ENCODE data around the gene WDR37. TPM values are rescaled to one million over a fixed set of nuclear protein-coding genes. Genes with fewer than 3 reads are reported as not detected.
"Not testable (repeated sequence)": the region's sequence is repeated elsewhere in the genome, so short reads cannot be mapped to it uniquely, and the experiment has no call there.

Gene WDR37
- total RNA-seq, 1 experiment from 2014 or later, result 8.4 TPM

DNA sequence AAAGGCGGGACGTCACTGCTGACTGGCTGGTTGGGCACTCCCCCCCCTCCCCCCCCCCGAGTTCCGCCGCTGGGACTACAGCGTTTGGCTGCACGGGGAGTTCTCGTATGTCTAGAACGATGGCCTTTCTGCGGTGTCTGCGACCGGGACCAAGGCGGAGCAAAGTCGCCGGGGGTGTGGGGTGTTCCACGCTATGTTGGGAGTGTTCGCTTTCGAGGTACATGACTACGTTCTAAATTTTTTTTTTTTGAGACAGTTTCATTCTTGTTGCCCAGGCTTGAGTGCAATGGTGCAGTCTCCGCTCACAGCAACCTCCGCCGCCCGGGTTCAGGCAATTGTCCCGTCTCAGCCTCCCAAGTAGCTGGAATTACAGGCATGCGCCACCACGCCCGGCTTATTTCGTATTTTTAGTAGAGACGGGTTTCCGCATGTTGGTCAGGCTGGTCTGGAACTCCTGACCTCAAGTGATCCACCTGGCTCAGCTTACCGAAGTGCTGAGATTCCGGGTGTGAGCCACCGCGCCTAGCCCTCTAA, 6.7 kb upstream of the WDR37 start:
- Histone ChIP-seq H3K4me3 (ENCODE audit: insufficient read depth, low read depth, low read length) (peak overlapping the region; percentile 91), H3K27me3 (ENCODE audit: control insufficient read depth, insufficient read depth, low read length) (no peaks in the 10 kb centered on the region)
- no peak for DNase-seq

DNA sequence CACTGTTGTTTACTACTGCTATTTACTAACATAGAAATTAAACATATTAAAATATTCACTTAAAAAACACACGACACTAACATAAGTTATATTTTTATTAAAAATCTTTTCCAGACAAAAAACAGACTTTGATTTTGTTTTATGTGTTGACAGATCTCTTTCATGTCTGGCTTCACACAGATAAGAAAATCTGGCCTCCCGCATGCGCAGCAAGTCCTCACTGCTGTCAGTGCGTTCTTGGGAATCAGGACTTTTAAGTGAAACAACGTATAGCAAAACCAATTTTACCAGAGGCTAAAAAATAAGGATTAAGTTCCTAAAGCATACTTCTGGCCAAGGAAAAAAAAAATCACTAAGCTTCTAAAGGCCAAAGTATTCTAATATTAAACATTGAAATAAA, 6.0 kb upstream of the WDR37 start:
- Histone ChIP-seq H3K36me3 (replicated peaks; ENCODE audit: control insufficient read depth, insufficient read depth, low read length) (peaks cover 8% of the 10 kb centered on the region), H3K4me3 (ENCODE audit: insufficient read depth, low read depth, low read length) (peak overlapping the region; percentile 91), H3K27me3 (ENCODE audit: control insufficient read depth, insufficient read depth, low read length) (no peaks in the 10 kb centered on the region)
- no peak for DNase-seq

More for the DNA sequence above, 6.7 kb upstream of the WDR37 start:
- peaks cover 6% of the 10 kb centered on the region for H3K36me3 ChIP-seq (replicated peaks; ENCODE audit: control insufficient read depth, insufficient read depth, low read length)

DNA sequence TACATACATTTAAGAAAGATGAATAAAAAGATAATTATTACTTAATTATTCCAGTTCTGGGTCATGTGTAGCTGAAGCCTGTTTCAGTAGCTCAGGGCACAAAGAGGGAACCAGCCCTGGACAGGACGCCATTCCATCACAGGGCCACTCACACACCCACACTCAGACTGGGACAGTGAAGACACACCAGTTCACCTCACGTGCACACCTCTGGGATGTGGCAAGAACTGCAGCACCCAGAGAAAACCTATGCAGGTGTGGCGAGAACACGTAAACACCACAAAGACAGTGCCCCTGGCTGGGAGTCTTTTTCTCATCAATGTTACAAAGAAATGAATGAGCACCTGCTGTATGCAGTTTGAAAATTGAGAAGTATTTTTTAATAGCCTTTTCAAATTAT, 5.6 kb upstream of the WDR37 start:
- Histone ChIP-seq H3K27me3 (ENCODE audit: control insufficient read depth, insufficient read depth, low read length) (no peaks in the 10 kb centered on the region), H3K36me3 (replicated peaks; ENCODE audit: control insufficient read depth, insufficient read depth, low read length) (peaks cover 8% of the 10 kb centered on the region), H3K4me3 (ENCODE audit: insufficient read depth, low read depth, low read length) (no peak overlapping the region)
- peak; percentile 66 for DNase-seq

DNA sequence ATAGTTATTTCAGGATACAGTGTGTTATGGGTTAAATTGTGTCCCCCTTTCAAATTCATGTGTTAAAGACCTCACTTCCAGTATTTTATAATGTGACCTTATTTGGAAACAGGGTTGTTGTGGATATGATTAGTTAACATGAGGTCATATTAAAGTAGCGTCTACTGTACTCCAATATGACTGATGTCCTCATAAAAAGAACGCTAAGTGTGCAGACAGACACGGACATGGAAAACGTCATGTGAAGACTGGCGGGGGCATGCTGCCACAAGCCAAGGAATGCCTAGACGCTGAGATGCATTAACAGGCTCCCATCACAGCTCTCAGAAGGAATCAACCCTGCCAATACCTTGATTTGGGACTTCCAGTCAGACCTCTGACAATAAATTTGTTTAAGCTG, 1.5 kb upstream of the WDR37 start:
- DNase-seq, result no peak
- Histone ChIP-seq H3K36me3 (replicated peaks; ENCODE audit: control insufficient read depth, insufficient read depth, low read length) (peaks cover 8% of the 10 kb centered on the region), H3K4me3 (ENCODE audit: insufficient read depth, low read depth, low read length) (no peak overlapping the region), H3K27me3 (ENCODE audit: control insufficient read depth, insufficient read depth, low read length) (no peaks in the 10 kb centered on the region)

DNA sequence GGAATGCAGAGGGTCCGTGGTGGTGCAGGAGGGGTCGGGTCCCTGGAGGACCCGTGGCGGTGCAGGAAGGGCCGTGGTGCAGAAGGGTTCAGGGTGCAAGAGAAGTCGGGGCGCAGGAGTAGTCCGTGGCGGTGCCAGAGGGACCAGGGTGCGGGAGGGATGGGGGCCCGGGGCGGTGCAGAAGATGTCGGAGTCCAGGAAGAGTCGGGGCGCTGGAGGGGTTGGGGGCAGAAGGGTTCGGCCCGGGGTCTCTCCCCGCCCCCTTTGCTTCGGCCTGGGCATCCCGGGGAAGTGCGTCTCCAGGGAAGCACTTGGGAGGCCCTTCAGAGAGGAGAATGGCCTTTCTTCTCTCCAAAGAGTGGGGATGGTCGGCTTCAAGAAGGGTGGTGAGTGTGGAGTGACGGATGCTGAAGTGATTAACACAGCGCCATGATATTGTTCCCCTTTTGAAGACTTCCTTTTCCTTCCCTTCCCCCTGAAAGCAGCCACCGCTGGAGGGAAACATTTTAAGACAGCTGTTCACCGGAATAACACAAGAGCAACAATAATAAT, 997 bp downstream of the WDR37 start:
- Histone ChIP-seq H3K27me3 (ENCODE audit: control insufficient read depth, insufficient read depth, low read length) (no peaks in the 10 kb centered on the region), H3K4me3 (ENCODE audit: insufficient read depth, low read depth, low read length) (peak overlapping the region; percentile 94), H3K36me3 (replicated peaks; ENCODE audit: control insufficient read depth, insufficient read depth, low read length) (peaks cover 8% of the 10 kb centered on the region)
- DNase-seq, result peak; percentile 68

DNA sequence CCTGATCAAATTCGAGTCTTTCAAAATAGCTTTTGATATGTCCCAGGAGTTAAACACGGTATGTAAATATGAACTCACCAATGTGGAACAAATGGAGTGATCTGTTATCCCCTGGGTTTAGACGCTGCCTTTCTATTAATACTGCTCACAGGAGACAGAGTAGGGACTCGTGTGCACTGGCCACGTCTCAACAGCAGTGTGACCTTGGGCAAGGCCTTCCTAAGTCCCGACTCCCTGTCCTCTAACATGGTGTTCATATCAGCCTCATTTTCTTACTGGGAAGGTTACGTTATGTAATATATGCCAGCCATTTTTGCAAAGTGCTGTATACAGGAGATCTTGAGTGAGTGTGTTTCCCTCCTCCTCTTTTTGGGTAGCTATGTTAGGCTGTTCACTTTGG, 1.8 kb downstream of the WDR37 start:
- Histone ChIP-seq H3K27me3 (ENCODE audit: control insufficient read depth, insufficient read depth, low read length) (no peaks in the 10 kb centered on the region), H3K36me3 (replicated peaks; ENCODE audit: control insufficient read depth, insufficient read depth, low read length) (peaks cover 5% of the 10 kb centered on the region), H3K4me3 (ENCODE audit: insufficient read depth, low read depth, low read length) (no peak overlapping the region)
- DNase-seq, result no peak

DNA sequence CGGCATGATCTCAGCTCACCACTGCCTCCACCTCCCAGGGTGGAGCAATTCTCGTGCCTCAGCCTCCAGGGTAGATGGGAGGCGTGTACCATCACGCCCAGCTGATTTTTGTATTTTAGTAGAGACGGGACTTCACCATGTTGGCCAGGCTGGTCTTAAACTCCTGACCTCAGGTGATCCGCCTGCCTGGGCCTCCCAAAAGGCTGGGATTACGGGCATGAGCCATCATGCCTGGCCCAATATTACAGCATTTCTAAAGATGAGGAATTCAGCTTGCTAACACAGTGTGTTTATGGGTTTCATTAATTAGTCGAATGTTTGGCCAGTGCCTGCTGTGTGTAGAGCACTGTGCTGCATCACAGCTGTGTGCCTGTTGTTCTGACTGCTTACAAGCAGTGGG, 3.7 kb downstream of the WDR37 start:
- no peak for DNase-seq
- Histone ChIP-seq H3K4me3 (ENCODE audit: insufficient read depth, low read depth, low read length) (no peak overlapping the region), H3K36me3 (replicated peaks; ENCODE audit: control insufficient read depth, insufficient read depth, low read length) (no peaks in the 10 kb centered on the region), H3K27me3 (ENCODE audit: control insufficient read depth, insufficient read depth, low read length) (no peaks in the 10 kb centered on the region)

DNA sequence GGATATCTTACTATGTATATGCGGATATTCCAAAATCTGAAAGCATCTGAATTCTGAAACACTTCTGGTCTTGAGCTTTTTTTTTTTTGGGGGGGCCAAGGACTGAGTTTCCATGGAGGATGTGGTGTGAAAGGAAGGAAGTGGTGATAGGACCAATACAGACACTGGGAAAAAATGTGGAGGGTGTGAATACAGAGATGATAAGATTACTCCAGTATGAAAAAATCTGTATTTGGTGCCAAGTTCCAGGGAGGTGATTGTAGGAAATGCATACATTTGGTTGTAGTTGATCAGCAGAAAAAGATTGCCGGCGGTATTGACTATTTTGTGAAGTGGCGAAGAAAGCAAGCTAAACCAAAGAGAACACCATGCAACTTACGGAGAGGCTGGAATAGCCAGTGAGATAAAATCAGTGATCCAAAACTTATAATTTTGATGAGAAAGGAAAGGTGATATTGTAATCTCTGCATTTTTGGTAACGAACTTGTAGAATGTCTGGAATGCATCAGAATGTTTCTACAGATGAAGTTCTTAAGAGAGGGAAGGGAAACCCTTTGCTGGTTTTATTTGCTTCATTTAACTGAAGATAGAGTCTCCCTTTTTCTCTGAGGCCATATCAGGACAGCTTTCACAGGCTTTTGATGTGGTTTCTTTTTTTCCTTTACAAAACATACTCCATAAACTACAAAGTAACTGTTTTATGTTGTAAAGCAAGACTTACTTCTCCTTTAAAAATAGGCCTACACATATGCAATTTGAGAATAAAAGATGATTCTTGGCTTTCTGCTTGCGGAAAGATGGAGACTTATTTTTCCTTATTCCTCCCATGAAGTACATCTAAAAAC, 6.0 kb downstream of the WDR37 start:
- H3K36me3 ChIP-seq (replicated peaks; ENCODE audit: control insufficient read depth, insufficient read depth, low read length), result no peaks in the 10 kb centered on the region
- no peaks in the 10 kb centered on the region for H3K27me3 ChIP-seq (ENCODE audit: control insufficient read depth, insufficient read depth, low read length)
- no peak for DNase-seq
- H3K4me3 ChIP-seq (ENCODE audit: insufficient read depth, low read depth, low read length), result no peak overlapping the region

DNA sequence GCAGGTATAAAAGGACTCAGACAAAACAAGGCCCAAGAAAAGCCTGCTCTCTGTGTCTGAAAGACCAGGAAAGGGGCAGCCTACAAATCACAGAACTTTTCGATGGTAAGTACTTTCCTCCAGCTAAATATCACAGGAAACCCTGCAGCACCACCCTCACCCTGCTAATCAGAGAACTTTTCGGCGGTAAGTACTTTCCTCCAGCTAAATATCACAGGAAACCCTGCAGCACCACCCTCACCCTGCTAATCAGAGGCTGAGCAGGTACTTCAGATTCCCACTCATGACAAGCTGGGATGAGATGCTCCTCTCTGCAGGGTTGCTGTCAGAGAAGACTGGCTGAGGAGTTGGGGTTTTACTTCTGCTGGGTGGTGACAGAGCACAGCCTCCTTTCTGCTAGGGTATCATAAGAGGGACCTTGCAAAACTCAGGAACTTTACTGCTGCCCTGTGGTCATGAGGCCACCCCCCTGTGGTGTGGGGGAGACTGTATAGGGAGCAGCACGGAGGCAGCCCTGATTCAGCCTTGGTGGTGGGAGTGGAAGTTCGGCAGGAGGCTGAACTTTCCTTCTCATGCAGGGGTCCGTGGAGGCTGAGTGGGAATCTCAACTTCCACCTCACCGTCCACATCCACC, 7.2 kb downstream of the WDR37 start:
- no peaks in the 10 kb centered on the region for H3K27me3 ChIP-seq (ENCODE audit: control insufficient read depth, insufficient read depth, low read length)
- H3K36me3 ChIP-seq (replicated peaks; ENCODE audit: control insufficient read depth, insufficient read depth, low read length), result no peaks in the 10 kb centered on the region
- H3K4me3 ChIP-seq (ENCODE audit: insufficient read depth, low read depth, low read length), result no peak overlapping the region
- no peak for DNase-seq

DNA sequence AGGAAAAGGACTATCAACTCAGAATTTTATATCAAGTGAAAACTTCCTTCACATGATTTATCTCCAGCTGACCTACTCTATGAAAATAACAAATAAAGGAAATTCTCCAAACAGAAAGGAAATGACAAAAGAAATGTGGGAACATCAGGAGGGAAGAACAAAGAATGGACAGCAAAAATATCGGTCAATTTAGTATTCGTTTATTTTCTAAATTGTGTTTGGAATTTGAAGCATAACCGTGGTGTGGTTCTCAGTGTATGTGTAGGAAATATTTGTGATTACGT, 8.7 kb downstream of the WDR37 start:
- no peaks in the 10 kb centered on the region for H3K27me3 ChIP-seq (ENCODE audit: control insufficient read depth, insufficient read depth, low read length)
- DNase-seq, result no peak
- H3K4me3 ChIP-seq (ENCODE audit: insufficient read depth, low read depth, low read length), result no peak overlapping the region

DNA sequence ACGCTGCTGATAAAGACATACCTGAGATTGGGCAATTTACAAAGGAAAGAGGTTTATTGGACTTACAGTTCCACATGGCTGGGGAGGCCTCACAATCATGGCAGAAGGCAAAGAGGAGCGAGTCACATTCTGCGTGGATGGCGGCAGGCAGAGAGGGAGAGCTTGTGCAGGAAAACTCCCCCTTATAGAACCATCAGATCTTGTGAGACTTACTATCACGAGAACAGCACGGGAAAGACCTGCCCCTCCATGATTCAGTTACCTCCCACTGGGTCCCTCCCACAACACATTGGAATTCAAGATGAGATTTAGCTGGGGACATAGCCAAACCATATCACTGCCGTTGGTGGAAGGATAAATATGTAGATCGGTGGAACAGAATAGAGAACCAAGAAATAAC, 10.5 kb downstream of the WDR37 start:
- H3K36me3 ChIP-seq (replicated peaks; ENCODE audit: control insufficient read depth, insufficient read depth, low read length); H3K4me3 ChIP-seq (ENCODE audit: insufficient read depth, low read depth, low read length); H3K27me3 ChIP-seq (ENCODE audit: control insufficient read depth, insufficient read depth, low read length); DNase-seq: not testable (repeated sequence)

More for the DNA sequence above, 8.7 kb downstream of the WDR37 start:
- no peaks in the 10 kb centered on the region for H3K36me3 ChIP-seq (replicated peaks; ENCODE audit: control insufficient read depth, insufficient read depth, low read length)

DNA sequence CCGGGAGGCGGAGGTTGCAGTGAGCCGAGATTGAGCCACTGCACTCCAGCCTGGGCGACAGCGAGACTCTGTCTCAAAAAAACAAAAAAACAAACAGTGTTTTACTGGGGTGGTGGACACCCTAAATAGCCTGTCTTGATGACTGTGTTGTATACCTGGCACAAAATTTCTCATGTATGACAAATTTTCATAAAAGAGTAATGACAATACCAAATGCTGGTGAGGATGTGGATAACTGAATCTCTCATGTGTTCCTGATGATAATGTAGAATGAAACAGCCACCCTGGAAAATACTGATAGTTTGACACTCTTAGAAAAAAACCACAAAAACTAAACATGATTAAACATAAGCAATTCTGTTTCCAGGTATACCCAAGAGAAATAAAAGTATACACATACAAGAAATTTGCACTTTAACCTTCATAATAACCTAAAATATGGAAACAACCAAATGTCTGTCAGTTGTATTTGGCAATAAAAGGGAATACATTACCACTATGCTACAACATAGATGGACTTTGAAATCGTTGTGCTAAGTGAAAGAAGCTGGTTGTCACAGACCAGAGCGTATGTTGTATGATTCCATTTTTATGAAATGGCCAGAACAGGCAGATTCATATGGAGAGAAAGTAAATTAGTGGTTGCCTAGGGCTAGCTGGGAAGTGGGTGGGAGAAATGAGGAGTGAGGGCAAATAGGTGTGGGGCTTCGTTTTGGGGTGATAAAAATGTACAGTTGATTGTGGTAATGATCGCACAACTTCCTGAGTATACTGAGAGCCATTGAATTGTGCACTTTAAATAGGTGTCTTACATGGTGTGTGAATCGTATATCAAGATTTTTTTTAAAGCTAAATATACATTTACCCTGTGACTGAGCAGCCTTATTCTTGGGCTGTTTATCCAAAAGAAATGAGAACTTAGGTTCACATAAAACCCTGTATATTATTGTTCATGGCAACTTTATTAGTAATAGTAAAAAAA, 12.5 kb downstream of the WDR37 start:
- Histone ChIP-seq H3K27me3 (ENCODE audit: control insufficient read depth, insufficient read depth, low read length) (no peaks in the 10 kb centered on the region), H3K4me3 (ENCODE audit: insufficient read depth, low read depth, low read length) (no peak overlapping the region), H3K36me3 (replicated peaks; ENCODE audit: control insufficient read depth, insufficient read depth, low read length) (no peaks in the 10 kb centered on the region)
- no peak for DNase-seq

DNA sequence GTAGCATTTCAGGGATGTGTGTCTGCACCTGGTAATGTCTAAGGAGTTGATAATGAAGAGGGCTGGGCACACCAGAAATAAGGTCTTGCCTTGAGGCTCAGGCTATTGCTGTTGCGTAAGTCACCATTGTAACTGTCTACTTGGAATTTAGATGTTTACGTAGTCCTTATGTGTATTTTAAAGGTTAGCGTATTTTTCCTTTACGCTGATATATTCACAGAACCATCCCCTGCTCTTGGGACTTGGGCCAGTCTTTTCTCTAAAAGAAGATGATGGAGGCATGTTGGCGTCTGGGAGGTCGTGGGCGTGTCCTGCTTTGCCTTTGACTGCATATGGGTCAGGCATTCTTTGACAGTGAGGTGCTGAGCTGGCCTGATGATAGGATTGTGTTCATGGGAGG, 14.7 kb downstream of the WDR37 start:
- Histone ChIP-seq H3K36me3 (replicated peaks; ENCODE audit: control insufficient read depth, insufficient read depth, low read length) (no peaks in the 10 kb centered on the region; the same call in 1 of the 2 replicates), H3K4me3 (ENCODE audit: insufficient read depth, low read depth, low read length) (no peak overlapping the region), H3K27me3 (ENCODE audit: control insufficient read depth, insufficient read depth, low read length) (no peaks in the 10 kb centered on the region)
- DNase-seq, result peak; percentile 57

DNA sequence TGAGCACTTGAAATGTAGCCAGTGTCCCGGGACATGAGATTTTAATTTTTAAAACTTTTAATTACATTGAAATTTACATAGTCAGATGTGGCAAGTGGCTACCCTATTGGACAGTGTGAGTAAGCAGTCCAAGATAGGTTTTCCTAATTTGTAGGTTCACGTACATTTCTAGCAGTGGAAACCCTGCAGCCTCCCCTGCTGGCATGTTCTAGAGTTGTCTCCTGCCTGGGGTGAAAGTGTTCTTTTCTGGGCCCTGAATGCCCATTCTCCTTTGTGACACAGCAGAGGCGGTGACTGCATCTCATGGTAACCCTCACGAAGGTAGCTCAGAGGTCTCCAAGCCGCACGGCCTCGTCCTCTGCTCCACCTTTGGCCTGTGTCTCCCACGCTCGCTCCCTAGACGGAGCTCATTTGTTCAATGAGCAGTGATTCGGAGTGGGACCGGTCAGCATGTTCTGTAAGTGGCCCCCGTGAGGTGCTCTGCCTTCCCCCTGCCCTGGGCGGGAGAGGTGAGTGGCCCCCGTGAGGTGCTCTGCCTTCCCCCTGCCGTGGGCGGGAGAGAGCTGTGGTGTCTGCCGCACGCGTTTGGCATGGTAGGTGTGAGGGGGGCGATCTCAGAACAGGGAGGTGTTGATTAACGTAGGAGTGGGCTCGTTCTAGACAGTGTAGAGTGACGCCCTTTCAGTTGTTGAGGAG, 18.0 kb downstream of the WDR37 start:
- no peaks in the 10 kb centered on the region; the same call in 1 of the 2 replicates for H3K36me3 ChIP-seq (replicated peaks; ENCODE audit: control insufficient read depth, insufficient read depth, low read length)

More for the DNA sequence above, 18.0 kb downstream of the WDR37 start:
- DNase-seq, result no peak
- no peak overlapping the region for H3K4me3 ChIP-seq (ENCODE audit: insufficient read depth, low read depth, low read length)
- H3K27me3 ChIP-seq (ENCODE audit: control insufficient read depth, insufficient read depth, low read length), result no peaks in the 10 kb centered on the region
